ENCODE results near the gene TRERF1.

Gene TRERF1

DNA sequence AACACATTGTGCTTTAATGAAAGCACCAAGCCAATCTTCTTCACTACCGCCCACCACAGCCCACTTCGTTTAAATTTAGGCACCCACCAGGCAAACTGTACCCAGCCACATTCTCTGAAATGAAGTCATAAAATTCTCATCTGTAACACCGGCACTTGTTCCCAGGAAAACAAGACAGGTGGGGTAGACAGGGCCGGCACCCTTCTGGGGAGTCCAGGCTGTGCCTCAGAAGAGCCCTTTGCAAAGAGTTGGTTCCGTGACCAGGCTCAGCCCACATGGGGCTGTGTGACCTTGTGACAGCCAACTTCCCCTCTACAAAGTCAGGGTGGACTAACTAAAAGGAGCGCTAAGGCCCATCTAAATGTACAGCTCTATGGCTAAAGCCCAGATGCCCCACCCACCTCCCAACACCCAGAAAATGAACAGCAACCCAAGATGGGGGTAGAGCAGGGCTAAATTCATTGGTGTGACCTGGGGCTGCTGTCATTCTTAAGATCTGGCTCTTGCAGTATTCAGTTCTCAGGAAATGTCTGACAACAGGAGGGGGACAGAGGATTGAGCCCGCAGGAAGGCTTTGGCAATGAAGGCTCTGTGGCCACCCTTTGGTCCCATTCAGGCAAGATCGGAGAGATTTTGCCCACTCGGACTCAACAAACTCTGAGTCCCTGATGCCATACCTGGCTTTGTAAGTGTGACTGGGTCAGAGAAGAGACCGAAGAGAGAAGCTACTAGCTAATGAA is 56.7 kb downstream of the TRERF1 start:
- no peak for DNase-seq (ENCODE audit: low read depth)

DNA sequence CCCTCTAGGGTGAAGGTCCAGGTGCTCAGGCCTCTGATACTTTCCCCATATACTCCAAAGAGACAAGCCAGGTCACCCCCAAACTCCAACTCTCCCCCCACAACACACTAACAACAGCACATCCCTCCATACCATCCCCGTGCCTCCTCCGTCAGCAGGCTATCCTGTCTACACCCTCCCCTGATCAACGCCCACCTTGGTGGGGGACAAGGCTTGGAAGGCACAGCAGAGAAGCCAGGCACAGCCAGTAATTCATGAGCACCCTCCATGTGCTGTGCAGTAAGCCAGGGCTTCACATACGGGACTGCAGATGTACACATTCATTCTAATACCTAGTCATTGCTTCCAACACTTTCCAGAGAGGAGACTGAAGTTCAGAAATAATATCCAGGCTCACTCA is 57.6 kb downstream of the TRERF1 start:
- no peak for DNase-seq (ENCODE audit: low read depth)

DNA sequence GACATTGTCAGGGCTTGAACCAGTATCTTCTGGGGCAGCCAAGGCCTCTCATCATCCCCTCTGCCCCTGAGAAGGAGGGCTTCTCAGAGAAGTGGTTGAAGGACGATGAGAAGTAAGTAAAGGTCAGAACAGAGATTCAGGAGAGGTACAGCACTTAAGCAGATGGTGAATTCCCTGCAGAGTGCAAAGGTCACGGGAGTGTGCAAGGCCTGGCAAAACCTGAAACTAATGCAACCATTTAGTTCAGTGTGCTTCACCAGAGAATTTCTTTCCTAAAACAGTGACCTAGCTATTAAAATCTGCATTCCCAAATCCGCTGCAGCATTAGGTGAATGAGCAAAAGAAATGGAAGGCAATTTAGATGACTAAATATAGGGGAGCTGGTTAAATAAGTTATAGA is 58.4 kb downstream of the TRERF1 start:
- DNase-seq (ENCODE audit: low read depth), result no peak

DNA sequence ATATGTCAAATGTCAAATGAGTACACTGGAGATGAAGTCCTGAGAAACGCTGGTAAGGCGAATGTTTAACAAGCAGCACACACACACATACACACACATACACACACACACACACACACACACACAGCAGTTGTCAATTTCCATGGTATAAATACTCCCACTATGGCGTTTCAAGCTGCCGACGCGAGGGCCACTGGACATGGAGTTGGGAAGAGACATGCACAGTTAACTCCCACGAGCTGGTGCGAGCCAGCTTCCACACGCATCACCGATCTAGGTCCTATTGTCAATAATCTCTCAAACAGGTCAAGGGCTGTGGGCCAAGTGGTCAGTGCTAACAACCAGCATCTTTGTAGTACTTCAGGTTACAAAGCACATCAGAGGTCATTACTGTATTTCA is 58.9 kb downstream of the TRERF1 start:
- no peak for DNase-seq (ENCODE audit: low read depth)

DNA sequence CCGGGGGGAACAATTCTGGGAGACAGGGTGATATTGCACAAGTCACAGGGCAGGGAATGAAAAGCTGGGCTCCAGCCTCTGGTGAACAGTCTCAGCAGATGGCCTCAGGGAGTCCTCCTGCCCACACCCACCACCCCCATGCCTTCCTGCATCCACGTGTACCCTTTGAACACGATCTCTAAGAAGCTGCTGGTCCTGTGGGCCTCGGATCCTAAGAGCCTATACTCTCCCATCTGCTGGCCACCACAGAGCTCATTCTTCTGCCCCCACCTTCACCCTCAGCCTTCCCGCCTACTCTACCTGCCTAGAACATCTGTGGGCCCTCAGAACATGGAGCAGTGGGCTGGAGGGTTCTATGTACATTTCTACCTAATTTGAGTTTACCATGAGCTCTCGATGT is 60.3 kb downstream of the TRERF1 start:
- no peak for DNase-seq (ENCODE audit: low read depth)

DNA sequence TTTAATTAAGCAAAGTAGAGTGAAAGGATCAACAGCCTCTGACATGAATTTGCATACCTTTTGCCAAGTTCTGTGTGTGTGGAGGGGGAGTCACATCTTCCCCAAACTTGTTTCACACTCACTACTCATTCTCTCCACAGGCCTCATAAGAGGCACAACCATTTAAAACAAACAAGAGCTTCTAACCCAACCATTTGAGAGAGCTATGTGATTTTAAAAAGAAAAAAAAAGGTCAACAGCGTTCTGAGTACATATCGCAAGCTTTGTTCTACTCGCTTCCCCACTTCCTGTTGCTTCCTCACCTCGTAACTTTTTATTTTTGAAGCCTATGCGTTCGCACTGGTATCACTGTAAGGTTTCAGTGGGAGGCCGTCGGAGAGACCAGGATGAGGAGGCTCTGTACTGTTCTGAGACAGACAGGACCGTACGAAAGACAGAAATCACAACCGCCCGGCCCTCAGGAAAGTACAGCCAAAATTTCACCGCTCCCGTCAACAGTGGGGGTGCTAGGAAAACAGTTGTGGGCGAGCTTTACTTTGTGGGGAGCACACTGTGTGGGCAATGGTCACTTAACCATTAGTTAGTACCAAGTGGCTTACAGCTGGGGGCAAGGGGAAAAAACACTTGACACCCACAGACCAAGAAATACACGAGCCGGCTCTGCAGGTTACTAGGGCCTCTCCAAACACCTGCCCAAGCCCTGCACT is 61.3 kb downstream of the TRERF1 start:
- DNase-seq (ENCODE audit: low read depth), result peak; percentile 37

DNA sequence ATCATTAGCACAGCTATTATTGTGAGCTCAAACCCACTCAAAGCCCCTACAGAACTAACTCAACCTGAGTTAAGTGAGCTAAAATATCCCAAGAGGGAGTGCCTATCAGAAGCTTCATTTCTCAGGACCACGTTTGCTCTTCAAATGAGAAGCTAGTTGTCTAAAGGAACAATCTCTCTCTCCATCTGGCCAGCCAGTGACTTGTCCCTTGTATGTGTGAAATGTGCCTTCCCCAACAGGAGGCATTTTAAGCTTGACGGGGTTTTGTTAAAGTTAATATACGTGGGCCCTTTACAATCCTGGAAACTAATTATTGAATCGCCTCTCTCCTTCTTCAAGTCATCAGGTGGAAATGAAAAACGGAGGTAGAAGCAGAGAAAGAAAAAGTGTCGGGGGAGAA is 62.0 kb downstream of the TRERF1 start:
- DNase-seq (ENCODE audit: low read depth), result no peak

DNA sequence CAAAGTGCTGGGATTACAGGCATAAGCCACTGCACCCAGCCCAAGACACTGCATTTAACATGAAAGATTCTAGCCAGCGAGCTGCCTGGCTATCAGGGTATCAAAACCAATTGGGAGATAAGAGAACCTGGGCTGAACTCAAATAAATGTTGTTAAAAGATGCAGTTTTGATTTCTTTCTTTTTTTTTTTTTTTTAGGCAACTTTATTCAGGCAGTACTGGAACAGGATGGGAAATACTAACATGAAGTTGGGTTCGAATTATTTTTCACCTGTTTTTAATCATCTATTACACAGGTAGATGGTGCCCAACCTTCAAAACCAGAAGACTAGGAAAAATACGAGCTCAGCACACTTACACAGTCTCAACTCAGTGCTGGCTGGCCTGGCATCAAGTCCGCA is 63.7 kb downstream of the TRERF1 start:
- no peak for DNase-seq (ENCODE audit: low read depth)

DNA sequence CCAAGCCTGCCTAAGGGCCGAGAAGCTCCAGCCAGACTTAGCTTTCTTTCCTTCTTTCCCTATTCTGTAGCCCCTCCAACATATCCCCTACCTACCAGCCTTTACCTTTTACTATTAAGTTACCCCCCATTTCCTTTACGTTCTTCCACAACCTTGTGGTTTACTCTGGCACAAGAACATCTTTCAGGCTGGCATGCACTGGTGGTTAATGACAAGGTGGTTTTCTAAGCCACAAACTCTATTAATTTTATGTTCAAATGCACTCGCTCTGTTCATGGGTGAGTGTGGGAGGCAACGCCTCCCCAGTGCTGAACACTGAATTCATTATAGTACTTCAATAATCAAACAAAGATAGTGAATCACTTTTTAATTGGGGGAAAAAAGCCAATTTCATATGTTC is 64.4 kb downstream of the TRERF1 start:
- DNase-seq (ENCODE audit: low read depth), result peak; percentile 44

DNA sequence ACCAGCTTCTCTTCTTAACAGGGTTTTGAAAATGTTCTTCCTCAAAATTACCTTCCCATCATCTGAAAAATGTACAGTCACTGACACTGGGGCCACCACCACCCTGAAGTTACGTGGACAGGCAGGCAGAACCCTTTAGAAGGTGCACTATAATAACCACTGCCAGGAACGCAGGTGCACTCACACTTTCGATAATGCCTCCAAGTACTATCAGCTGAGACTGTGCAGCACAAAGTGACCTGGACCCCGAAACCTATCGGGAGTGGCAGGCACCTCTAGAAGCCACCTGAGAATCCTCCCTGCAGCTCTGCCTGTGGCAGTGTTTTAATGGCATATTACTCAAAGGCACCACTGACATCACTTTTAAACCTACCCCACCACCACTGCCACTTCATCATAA is 66.4 kb downstream of the TRERF1 start:
- no peak for DNase-seq (ENCODE audit: low read depth)

DNA sequence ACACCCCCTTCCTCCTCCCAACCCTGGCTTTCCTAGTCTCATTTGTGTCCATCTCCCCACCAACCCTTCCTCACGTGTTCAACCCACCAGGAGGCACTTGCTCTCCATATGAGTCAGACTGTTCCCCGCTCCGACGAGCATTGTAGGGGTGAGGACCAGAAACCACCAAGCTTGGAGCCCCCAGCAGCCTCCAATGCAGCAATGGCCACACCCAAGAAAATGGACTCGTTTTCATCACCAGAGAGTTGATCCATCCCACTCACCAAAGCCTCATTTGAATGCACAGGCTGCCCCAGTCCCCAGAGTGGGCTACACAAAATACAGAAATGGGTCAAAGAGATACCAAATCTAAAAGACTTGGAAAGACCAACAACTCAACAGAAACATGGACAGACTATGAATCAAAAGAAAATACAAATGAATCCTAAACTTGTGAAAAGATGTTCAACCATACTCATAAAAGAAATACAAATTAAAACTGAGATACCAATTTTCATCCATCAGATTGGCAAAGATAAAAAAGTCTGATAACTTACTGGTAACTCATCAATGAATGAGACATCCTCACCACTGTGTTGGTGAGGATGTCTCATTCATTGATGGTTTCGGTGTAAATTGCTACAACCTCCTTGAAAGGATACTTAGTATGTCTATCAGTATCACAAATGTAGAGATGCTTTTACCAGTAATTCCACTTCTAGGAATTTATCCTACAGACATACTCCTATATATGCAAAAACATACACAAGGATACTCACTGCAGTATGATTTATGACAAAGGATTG is 68.1 kb downstream of the TRERF1 start:
- no peak for DNase-seq (ENCODE audit: low read depth)

DNA sequence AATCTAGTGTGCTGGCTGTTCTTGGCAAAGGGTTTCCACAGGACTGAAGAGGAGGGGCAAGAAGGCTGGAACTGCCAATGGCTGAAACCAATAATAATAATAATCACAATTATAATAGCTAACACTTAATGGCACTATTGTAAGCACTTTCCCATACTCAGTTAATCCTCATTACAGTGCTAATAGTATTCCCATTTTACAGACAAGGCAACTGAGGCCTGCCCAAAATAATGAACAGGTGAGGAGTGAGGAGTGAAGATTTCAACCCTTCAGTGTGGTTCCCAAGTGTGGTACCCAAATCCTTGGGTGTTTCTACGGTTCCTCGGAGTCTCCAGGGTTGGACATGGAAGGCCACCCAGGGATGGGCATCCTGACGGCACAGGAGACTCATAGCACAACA is 69.9 kb downstream of the TRERF1 start:
- DNase-seq (ENCODE audit: low read depth), result no peak

DNA sequence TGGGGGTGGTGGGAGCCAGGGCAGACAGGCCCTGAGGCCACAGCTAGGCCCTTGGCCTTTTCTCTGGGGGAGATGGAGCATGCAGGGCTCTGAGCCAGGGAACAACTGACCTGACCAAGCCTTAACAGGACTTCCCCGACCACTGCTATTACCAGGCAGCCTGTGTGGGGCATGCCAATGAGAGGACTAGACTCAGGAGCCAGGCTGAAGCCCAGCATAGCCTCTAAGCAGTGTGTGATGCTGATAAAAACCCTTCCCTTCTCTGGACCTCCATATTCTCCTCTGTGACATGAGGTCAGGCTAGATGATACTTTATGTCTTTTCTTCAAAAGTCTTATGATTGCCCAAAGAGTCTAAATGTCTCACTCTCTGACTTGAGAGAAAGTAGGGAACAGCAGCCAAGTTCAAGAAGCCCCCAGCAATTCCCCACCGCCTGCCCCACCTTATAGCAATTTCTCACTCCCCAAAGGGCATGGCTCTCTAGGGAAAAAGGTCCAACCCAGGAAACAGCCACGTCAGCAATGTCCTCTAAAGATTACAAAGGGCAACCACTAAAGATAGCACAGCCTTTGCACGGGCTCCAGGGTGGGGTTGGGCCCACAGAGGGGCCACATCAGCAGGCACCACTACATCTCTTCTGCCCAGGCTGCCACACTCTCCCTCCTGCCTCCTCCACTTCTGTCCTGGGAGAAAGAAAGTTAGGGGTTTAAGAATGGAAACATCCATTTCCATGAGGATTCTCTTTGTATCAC is 71.3 kb downstream of the TRERF1 start:
- no peak for DNase-seq (ENCODE audit: low read depth)

DNA sequence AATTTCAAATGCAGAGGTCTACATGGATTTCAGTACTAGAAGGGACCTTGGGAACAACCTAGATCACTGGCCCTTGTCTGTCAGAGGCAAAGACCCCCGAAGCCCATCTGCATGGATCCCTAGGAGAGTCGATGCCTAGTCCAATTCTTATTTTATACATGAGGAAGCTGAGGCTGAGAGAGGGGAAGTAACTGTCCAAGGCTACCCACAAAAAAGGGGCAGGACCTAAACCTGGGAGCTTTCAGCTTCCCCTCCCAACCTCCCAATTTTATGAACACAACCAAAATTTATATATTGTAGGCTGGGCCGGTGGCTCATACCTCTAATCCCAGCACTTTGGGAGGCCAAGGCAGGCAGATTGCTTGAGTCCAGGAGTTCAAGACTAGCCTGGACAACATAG is 73.2 kb downstream of the TRERF1 start:
- no peak for DNase-seq (ENCODE audit: low read depth)

DNA sequence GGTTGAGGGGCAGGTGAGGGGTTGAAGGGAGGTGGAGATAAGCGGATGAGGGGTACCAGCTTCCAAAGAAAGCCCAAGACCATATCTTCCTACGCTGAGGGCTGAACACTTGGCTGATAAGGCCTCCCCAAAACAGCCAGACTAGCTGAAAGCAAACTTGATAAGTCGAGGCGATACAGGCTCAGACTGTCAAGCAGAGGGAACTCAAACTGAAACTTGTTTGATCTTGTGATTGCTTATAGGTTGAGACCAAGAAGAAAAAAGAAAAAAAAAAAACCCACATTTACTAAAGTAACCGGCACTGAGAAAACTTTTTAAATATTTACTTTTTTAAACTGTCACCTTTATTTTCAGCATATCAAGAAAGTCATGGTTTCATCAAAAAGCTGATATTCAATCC is 73.6 kb downstream of the TRERF1 start:
- no peak for DNase-seq (ENCODE audit: low read depth)

DNA sequence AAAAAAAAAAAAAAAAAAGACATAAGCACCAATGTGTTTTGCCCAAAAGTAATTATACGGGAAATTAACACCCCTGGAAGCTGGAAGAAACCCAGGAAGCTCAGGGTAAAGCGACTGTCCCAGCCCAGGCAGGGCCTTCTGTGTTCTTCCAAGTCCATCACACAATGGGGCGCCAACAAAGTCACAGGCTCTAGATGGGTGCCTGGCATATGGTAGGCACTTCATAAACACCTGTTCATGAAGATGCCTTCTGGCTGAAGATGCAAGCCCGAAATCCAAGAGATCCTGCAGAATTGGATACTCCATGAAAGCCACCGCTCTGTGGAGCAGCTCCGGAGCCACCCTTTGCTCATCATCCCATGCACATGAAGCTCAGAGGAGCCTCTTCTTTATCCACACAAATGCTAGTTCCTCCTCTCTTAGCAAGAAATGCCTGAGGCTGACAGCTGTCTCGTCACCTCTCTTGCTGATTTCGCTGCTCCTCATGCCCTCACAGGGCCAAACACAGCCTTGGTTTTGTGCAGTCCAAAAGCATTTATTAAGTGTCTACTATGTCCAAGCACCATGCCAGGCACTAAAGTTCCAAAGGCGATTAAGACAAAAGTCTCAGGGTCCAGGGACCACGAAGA is 76.6 kb downstream of the TRERF1 start:
- DNase-seq (ENCODE audit: low read depth), result no peak

DNA sequence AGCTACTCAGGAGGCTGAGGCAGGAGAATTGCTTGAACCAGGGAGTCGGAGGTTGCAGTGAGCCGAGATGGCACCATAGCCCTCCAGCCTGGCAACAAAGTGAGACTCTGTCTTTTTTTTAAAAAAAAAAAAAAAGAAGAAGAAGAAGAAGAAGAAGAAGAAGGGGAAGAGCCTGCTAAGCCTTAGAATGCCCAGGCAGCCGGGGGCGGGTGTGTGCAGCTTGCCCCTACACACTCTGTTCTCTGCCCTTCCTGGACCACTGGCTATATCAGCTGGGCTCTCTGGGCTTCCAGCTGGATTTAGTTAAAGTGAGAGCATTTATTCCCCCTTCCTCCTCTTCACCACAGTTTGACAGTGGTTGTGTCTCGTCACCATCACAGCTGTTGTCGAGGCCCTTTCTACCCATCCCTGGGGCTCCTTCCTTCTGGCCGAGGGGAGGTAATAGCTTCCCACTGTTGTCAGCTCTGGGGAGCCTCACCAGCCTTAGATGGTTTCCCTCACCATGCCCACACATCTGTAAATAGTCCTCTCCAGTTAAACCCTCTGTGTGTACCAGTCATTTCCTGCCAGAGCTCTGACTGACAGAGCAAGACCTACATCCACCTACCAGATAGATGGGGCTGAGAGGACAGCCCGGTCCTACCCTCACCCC is 77.6 kb downstream of the TRERF1 start:
- DNase-seq (ENCODE audit: low read depth), result no peak

DNA sequence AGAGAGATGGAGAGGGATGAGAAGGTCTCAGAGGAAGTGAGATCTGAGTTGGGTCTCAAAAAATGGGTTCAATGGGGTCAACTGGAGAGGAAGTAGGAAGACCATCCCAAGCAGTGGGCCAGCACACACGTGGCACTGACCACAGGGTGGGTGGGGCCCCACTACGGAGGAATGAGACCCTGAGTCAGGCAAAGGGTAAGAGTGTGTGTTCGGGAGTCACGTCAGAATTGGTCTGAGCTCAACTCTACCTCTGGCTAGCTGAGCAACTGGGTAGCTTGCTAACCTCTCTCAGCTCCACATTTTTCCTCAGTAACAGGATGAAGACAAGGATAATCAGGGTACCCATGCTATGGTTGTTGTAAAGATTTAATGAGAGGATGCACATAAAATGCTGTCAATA is 79.0 kb downstream of the TRERF1 start:
- no peak for DNase-seq (ENCODE audit: low read depth)

DNA sequence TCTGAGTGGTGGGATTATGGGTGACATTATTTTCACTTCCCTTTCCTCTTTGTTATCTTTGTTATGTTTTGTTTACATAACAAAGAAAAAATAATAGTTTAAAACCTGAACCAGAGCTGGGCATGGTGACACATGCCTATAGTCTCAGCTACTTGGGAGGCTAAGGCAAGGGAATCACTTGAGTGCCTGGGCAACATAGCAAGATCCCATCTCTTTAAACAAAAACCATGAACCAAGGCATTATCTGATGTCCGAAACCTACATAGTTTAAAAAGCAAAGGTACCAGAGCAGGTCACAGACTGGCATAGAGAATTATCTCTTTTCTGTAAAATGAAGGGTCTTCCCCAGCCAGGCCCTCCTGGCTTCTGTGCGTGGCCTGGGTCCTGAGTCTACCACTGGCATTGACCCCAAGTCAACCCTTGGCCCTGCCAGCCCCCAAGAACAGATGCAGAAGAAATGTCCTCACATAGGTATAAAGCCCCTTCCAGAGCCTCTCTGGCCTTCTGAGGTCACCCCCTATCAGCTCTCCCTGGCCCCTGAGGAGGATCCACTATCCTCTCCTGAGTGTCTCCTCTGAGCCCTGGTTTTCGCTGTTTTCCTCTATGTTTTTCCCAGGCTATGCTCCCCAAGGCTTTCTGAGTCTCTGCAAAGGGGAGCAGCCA is 81.3 kb downstream of the TRERF1 start:
- no peak for DNase-seq (ENCODE audit: low read depth)

DNA sequence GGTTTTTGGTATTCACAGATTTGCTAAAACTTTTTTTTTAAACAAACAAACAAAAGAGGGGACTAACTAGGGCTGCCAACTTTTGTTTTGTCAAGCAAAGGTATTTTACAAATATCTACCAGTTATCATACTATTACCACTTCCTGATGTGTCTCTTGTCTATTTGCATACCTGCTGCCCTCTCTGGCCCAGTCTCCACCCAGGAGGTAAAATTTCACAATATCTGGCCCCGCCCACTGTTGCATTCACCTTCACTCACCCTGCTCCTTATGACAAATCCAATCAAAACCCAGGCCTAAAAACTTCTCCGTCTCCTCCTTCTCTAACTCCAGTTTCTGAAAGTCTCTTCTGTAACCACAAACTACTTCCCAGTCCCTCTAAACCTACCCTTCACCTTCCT is 82.2 kb downstream of the TRERF1 start:
- DNase-seq (ENCODE audit: low read depth), result no peak

DNA sequence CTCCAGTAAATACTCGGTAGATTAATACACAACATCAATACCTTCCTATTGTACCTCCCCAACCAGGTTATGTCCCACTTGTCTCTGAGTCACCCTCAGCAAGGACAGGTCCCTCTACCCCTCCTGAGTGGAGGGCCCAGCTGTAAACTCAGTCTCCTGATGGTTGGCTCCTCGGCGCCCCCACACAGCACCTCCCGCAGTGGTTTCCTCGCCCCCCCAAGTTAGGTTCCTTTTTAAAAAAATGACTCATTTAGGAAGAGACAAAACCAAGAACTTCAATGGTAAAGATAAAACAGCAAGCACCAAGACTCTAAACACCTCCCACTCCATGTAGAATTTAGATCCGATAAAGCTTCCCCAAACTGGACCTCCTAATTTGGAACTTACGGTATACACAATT is 83.5 kb downstream of the TRERF1 start:
- DNase-seq (ENCODE audit: low read depth), result peak; percentile 65
